ENCODE results near the gene AHCY.
"Not testable (repeated sequence)": the region's sequence is repeated elsewhere in the genome, so short reads cannot be mapped to it uniquely, and the experiment has no call there.

The AHCY gene

GRCh38 chr20:34302723-34303533, at the start of gene AHCY:
TSS of gene AHCY (minus strand) at chr20:34303355. CDS start at chr20:34303270, 85 bp downstream.
- DNase-seq (ENCODE audit: low read depth), result peak; percentile 96

GRCh38 chr20:34350095-34350494, 46.9 kb upstream of the AHCY start:
- no peak for DNase-seq (ENCODE audit: low read depth)

- no peak for DNase-seq (ENCODE audit: low read depth)
These were observed 44.4 kb upstream of the AHCY start for GRCh38 chr20:34347571-34347970.

- not testable (repeated sequence) for DNase-seq (ENCODE audit: low read depth)
These were observed 43.3 kb upstream of the AHCY start for GRCh38 chr20:34346533-34346865.

- not testable (repeated sequence) for DNase-seq (ENCODE audit: low read depth)
These were observed 42.8 kb upstream of the AHCY start for GRCh38 chr20:34345839-34346532.

- no peak for DNase-seq (ENCODE audit: low read depth)
These were observed 42.2 kb upstream of the AHCY start for GRCh38 chr20:34345402-34345736.

GRCh38 chr20:34344238-34344637, 41.1 kb upstream of the AHCY start:
- DNase-seq (ENCODE audit: low read depth), result no peak

GRCh38 chr20:34343458-34344211, 40.5 kb upstream of the AHCY start:
- no peak for DNase-seq (ENCODE audit: low read depth)

- not testable (repeated sequence) for DNase-seq (ENCODE audit: low read depth)
These were observed 38.0 kb upstream of the AHCY start for GRCh38 chr20:34341199-34341598.

GRCh38 chr20:34340726-34341125, 37.6 kb upstream of the AHCY start:
- not testable (repeated sequence) for DNase-seq (ENCODE audit: low read depth)

- DNase-seq (ENCODE audit: low read depth), result no peak
These were observed 35.0 kb upstream of the AHCY start for GRCh38 chr20:34337982-34338726.

GRCh38 chr20:34337544-34337943, 34.4 kb upstream of the AHCY start:
- DNase-seq (ENCODE audit: low read depth), result no peak

GRCh38 chr20:34334654-34335407, 31.7 kb upstream of the AHCY start:
- no peak for DNase-seq (ENCODE audit: low read depth)

GRCh38 chr20:34333786-34334185, 30.6 kb upstream of the AHCY start:
- no peak for DNase-seq (ENCODE audit: low read depth)

GRCh38 chr20:34332262-34332920, 29.2 kb upstream of the AHCY start:
- DNase-seq (ENCODE audit: low read depth), result no peak

- no peak for DNase-seq (ENCODE audit: low read depth)
These were observed 28.7 kb upstream of the AHCY start for GRCh38 chr20:34331838-34332237.

- DNase-seq (ENCODE audit: low read depth), result not testable (repeated sequence)
These were observed 27.8 kb upstream of the AHCY start for GRCh38 chr20:34330861-34331544.

- DNase-seq (ENCODE audit: low read depth), result no peak
These were observed 25.9 kb upstream of the AHCY start for GRCh38 chr20:34328928-34329677.

GRCh38 chr20:34328207-34328606, 25.1 kb upstream of the AHCY start:
- DNase-seq (ENCODE audit: low read depth), result not testable (repeated sequence)

All from HS-27A (cell line).